ENCODE results near the gene DCN. TPM values are rescaled to one million over a fixed set of nuclear protein-coding genes. Genes with fewer than 3 reads are reported as not detected.

DCN gene
- total and polyA plus RNA-seq, 2 experiments from 2014 or later = 441 to 483 TPM

- Histone ChIP-seq H3K27ac (no peak overlapping the region), H3K27me3 (replicated peaks; ENCODE audit: insufficient read depth) (no peaks in the 10 kb centered on the region), H3K79me2 (ENCODE audit: insufficient read depth) (no peaks in the 10 kb centered on the region), H3F3A (ENCODE audit: insufficient read depth) (peaks cover 10% of the 10 kb centered on the region; the same call in 1 of the 2 replicates), H3K9me3 (ENCODE audit: low read depth) (no peaks in the 10 kb centered on the region), H4K20me1 (ENCODE audit: insufficient read depth) (no peaks in the 10 kb centered on the region), H2AFZ (peak overlapping the region; percentile 67), H3K4me2 (ENCODE audit: unreplicated experiment) (peak overlapping the region; percentile 75), H3K9ac (peak overlapping the region; percentile 34; the same call in 1 of the 2 replicates), H3K4me3 (peak overlapping the region; percentile 40), H3K36me3 (ENCODE audit: low read depth) (no peaks in the 10 kb centered on the region), H3K9me2 (ENCODE audit: insufficient read depth) (no peaks in the 10 kb centered on the region), H3K4me1 (ENCODE audit: insufficient read depth) (peaks cover 23% of the 10 kb centered on the region)
- peak; percentile 46 for DNase-seq
- TF ChIP-seq EZH2 (IDR thresholded peaks at IDR 0.05; ENCODE audit: insufficient read depth, poor library complexity, severe bottlenecking) (no peak), EZH2phosphoT487 (IDR thresholded peaks at IDR 0.05; ENCODE audit: insufficient read depth, low read depth) (no peak)
- in situ Hi-C loops (cut with MboI) = no loop called here
These were observed 88.5 kb downstream of the DCN start for GRCh38 chr12:91094032-91094662.

DNA sequence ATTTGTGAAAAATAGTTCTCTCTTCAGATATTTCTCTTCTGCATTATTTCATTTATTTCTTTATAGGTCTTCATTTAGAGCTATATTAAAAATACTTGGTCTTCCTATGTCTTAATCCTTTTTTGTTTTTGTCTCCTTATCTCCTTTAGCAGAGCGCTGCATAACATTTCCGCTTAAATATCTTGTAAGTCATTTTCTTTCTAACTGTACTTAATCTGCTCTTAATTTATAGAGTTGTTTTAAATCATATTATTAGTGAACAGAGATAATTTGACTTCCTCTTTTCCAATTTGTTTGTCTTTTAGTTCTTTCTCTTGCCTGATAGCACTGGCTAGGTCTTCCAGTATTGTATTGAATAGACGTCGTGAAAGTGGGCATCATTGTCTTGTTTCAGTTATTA lies 89.3 kb downstream of the DCN start:
- 58 to 63% methylated on average over 4 of the region's 4 CpGs for WGBS, 2 experiments (ENCODE audit: low coverage in 1 of 2, low lambda C conversion rate in 2 of 2, missing lambda C conversion rate in 2 of 2)
- H3K9me3 ChIP-seq (ENCODE audit: low read depth) = no peaks in the 10 kb centered on the region
- in situ Hi-C loops (cut with MboI) = no loop called here
- H3F3A ChIP-seq (ENCODE audit: insufficient read depth) = peaks cover 4% of the 10 kb centered on the region; the same call in 1 of the 2 replicates
- peak overlapping the region; percentile 34; the same call in 1 of the 2 replicates for H3K9ac ChIP-seq
- no peaks in the 10 kb centered on the region for H3K9me2 ChIP-seq (ENCODE audit: insufficient read depth)
- no peak overlapping the region; the same call in 1 of the 2 replicates for H3K4me3 ChIP-seq
- H4K20me1 ChIP-seq (ENCODE audit: insufficient read depth) = no peaks in the 10 kb centered on the region
- no peaks in the 10 kb centered on the region for H3K27me3 ChIP-seq (replicated peaks; ENCODE audit: insufficient read depth)
- H3K4me2 ChIP-seq (ENCODE audit: unreplicated experiment) = peak overlapping the region; percentile 75
- TF ChIP-seq EZH2phosphoT487 (IDR thresholded peaks at IDR 0.05; ENCODE audit: insufficient read depth, low read depth) = no peak
- TF ChIP-seq EZH2 (IDR thresholded peaks at IDR 0.05; ENCODE audit: insufficient read depth, poor library complexity, severe bottlenecking) = no peak
- no peak for DNase-seq
- H3K36me3 ChIP-seq (ENCODE audit: low read depth) = no peaks in the 10 kb centered on the region
- H3K4me1 ChIP-seq (ENCODE audit: insufficient read depth) = peaks cover 16% of the 10 kb centered on the region
- no peaks in the 10 kb centered on the region for H3K79me2 ChIP-seq (ENCODE audit: insufficient read depth)
- H3K27ac ChIP-seq = no peak overlapping the region
- peak overlapping the region; percentile 67 for H2AFZ ChIP-seq

GRCh38 chr12:91091916-91092715 lies 90.5 kb downstream of the DCN start:
- in situ Hi-C loops (cut with MboI) = no loop called here
- DNase-seq = no peak
- no peaks in the 10 kb centered on the region for H3K9me2 ChIP-seq (ENCODE audit: insufficient read depth)
- 77% methylated on average over 6 of the region's 6 CpGs for WGBS, 2 experiments (ENCODE audit: low coverage in 1 of 2, low lambda C conversion rate in 2 of 2, missing lambda C conversion rate in 2 of 2)
- no peaks in the 10 kb centered on the region for H3F3A ChIP-seq (ENCODE audit: insufficient read depth)
- no peak overlapping the region for H2AFZ ChIP-seq
- H3K27me3 ChIP-seq (replicated peaks; ENCODE audit: insufficient read depth) = no peaks in the 10 kb centered on the region
- no peak overlapping the region for H3K4me2 ChIP-seq (ENCODE audit: unreplicated experiment)
- H3K4me3 ChIP-seq = no peak overlapping the region
- H3K9me3 ChIP-seq (ENCODE audit: low read depth) = no peaks in the 10 kb centered on the region
- H3K27ac ChIP-seq = no peak overlapping the region
- peaks cover 12% of the 10 kb centered on the region; the same call in 1 of the 2 replicates for H3K4me1 ChIP-seq (ENCODE audit: insufficient read depth)
- H3K36me3 ChIP-seq (ENCODE audit: low read depth) = no peaks in the 10 kb centered on the region
- no peak overlapping the region for H3K9ac ChIP-seq
- no peaks in the 10 kb centered on the region for H3K79me2 ChIP-seq (ENCODE audit: insufficient read depth)
- no peaks in the 10 kb centered on the region for H4K20me1 ChIP-seq (ENCODE audit: insufficient read depth)
- no peak for TF ChIP-seq EZH2phosphoT487 (IDR thresholded peaks at IDR 0.05; ENCODE audit: insufficient read depth, low read depth)
- TF ChIP-seq EZH2 (IDR thresholded peaks at IDR 0.05; ENCODE audit: insufficient read depth, poor library complexity, severe bottlenecking) = no peak

Small RNAs within 50 kb of the gene (small RNA-seq; reads per million reads assigned to genes)
- gene AC007115.1 (ENCODE audit: low read depth, low replicate concordance) = not detected

Other genes starting within 250 kb of the DCN start
- gene CCER1, start 227.6 kb downstream of the DCN start, total RNA-seq (2014; rRNA removed; shearing (Covaris generic)) = not detected in 2 replicates
- gene CCER1, start 227.6 kb downstream of the DCN start, polyA plus RNA-seq (2016; fragmentation: Nextera tagmentation; extraction: Ambion mirVana) = not detected in 2 replicates
- not detected in 2 replicates for gene EPYC, start 177.8 kb downstream of the DCN start, total RNA-seq (2014; rRNA removed; shearing (Covaris generic))
- not detected in 2 replicates for gene EPYC, start 177.8 kb downstream of the DCN start, polyA plus RNA-seq (2016; fragmentation: Nextera tagmentation; extraction: Ambion mirVana)
- gene KERA, start 124.8 kb downstream of the DCN start, total RNA-seq (2014; rRNA removed; shearing (Covaris generic)) = not detected in 2 replicates
- not detected in 2 replicates for gene KERA, start 124.8 kb downstream of the DCN start, polyA plus RNA-seq (2016; fragmentation: Nextera tagmentation; extraction: Ambion mirVana)
- 556 and 573 TPM in 2 replicates for gene LUM, start 71.3 kb downstream of the DCN start, total RNA-seq (2014; rRNA removed; shearing (Covaris generic))
- gene LUM, start 71.3 kb downstream of the DCN start, polyA plus RNA-seq (2016; fragmentation: Nextera tagmentation; extraction: Ambion mirVana) = 564 and 584 TPM in 2 replicates